ENCODE measurements around the gene LCA5.

Gene LCA5

GRCh38 chr6:79544939-79545450 is 7.8 kb upstream of the LCA5 start:
- Histone ChIP-seq H3K4me1 (ENCODE audit: control insufficient read depth, insufficient read depth, low read length) (peaks cover 15% of the 10 kb centered on the region), H3K27ac (ENCODE audit: extremely low read depth, low read depth, low read length) (no peak overlapping the region), H3K36me3 (ENCODE audit: control insufficient read depth in 2 of 2, insufficient read depth in 1 of 2, low read length in 2 of 2) (peaks cover 0 to 11% of the 10 kb centered on the region in 2 experiments; a peak in 1 of 3 replicates), H3K4me3 (ENCODE audit: low read depth, low read length) (no peak overlapping the region), H3K9me3 (ENCODE audit: control insufficient read depth, insufficient read depth, low read depth, low read length) (no peaks in the 10 kb centered on the region)
- POLR2A ChIA-PET, result interaction anchor here (0.8 to 2.2 kb wide), 3 partner anchors 9 to 561 kb away, joined by 3 to 18 read pairs (median 3); partner anchors contain the start of genes BCKDHB and LCA5
- CTCF ChIA-PET, result interaction anchor here (0.5 to 2.5 kb wide), 18 partner anchors 9 to 1993 kb away, joined by 3 to 16 read pairs (median 4); partner anchors contain the start of genes LCA5 and SH3BGRL2
- peak; percentile 72; the same call in 1 of the 2 replicates for TF ChIP-seq ZNF843 (tag by site-specific recombination; IDR thresholded peaks at IDR 0.05)
- peak; percentile 75 for TF ChIP-seq ZNF639 (tag by site-specific recombination; IDR thresholded peaks at IDR 0.05)
- peak; percentile 60 for TF ChIP-seq ZBTB8A (tag by site-specific recombination; IDR thresholded peaks at IDR 0.05)
- TF ChIP-seq KLF10 (tag by site-specific recombination; IDR thresholded peaks at IDR 0.05), result peak; percentile 73
- no peak for TF ChIP-seq KLF7 (tag by site-specific recombination; IDR thresholded peaks at IDR 0.05; ENCODE audit: borderline replicate concordance)
- TF ChIP-seq ZNF132 (tag by site-specific recombination; IDR thresholded peaks at IDR 0.05; ENCODE audit: borderline replicate concordance), result no peak
- TF ChIP-seq ZNF157 (tag by site-specific recombination; IDR thresholded peaks at IDR 0.05), result no peak
- TF ChIP-seq ZNF658 (tag by site-specific recombination; IDR thresholded peaks at IDR 0.05), result no peak
- TF ChIP-seq ZNF701 (tag by site-specific recombination; IDR thresholded peaks at IDR 0.05), result no peak
- no peak for TF ChIP-seq ZNF211 (tag by site-specific recombination; IDR thresholded peaks at IDR 0.05; ENCODE audit: low read depth)
- TF ChIP-seq PRDM4 (tag by site-specific recombination; IDR thresholded peaks at IDR 0.05), result peak; percentile 55; the same call in 1 of the 2 replicates
- no peak for TF ChIP-seq ZNF510 (tag by site-specific recombination; IDR thresholded peaks at IDR 0.05; ENCODE audit: insufficient replicate concordance)
- no peak; the same call in 1 of the 2 replicates for TF ChIP-seq SCRT1 (tag by site-specific recombination; IDR thresholded peaks at IDR 0.05; ENCODE audit: borderline replicate concordance)
- TF ChIP-seq ZNF280D (tag by site-specific recombination; IDR thresholded peaks at IDR 0.05), result no peak
- no peak for TF ChIP-seq ZNF768 (tag by site-specific recombination; IDR thresholded peaks at IDR 0.05)
- TF ChIP-seq, protein P1, sequence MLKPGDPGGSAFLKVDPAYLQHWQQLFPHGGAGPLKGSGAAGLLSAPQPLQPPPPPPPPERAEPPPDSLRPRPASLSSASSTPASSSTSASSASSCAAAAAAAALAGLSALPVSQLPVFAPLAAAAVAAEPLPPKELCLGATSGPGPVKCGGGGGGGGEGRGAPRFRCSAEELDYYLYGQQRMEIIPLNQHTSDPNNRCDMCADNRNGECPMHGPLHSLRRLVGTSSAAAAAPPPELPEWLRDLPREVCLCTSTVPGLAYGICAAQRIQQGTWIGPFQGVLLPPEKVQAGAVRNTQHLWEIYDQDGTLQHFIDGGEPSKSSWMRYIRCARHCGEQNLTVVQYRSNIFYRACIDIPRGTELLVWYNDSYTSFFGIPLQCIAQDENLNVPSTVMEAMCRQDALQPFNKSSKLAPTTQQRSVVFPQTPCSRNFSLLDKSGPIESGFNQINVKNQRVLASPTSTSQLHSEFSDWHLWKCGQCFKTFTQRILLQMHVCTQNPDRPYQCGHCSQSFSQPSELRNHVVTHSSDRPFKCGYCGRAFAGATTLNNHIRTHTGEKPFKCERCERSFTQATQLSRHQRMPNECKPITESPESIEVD (tag by site-specific recombination; IDR thresholded peaks at IDR 0.05), result peak; percentile 49; the same call in 1 of the 2 replicates
- no peak; the same call in 1 of the 2 replicates for TF ChIP-seq ZNF398 (tag by site-specific recombination; IDR thresholded peaks at IDR 0.05)
- no peak; the same call in 1 of the 2 replicates for TF ChIP-seq ZNF596 (tag by site-specific recombination; IDR thresholded peaks at IDR 0.05)
- TF ChIP-seq ZFP37 (tag by site-specific recombination; IDR thresholded peaks at IDR 0.05), result no peak
- TF ChIP-seq ZNF350 (tag by site-specific recombination; IDR thresholded peaks at IDR 0.05), result no peak
- peak; percentile 92 for TF ChIP-seq IKZF3 (tag by site-specific recombination; IDR thresholded peaks at IDR 0.05)

All from HEK293 (cell line).